Measurements from ENCODE around the gene LDLRAD2. TPM values are rescaled to one million over a fixed set of nuclear protein-coding genes. Genes with fewer than 3 reads are reported as not detected.
"Not testable (repeated sequence)": the region's sequence is repeated elsewhere in the genome, so short reads cannot be mapped to it uniquely, and the experiment has no call there.

Gene LDLRAD2
- total RNA-seq, 1 experiment from 2014 or later, result not detected

GRCh38 chr1:21783679-21784603, 28.1 kb upstream of the LDLRAD2 start:
- no peak for DNase-seq (ENCODE audit: low read depth)

GRCh38 chr1:21785764-21786163, 26.3 kb upstream of the LDLRAD2 start:
- DNase-seq (ENCODE audit: low read depth), result not testable (repeated sequence)

GRCh38 chr1:21786640-21787039, 25.4 kb upstream of the LDLRAD2 start:
- DNase-seq (ENCODE audit: low read depth), result no peak

- no peak for DNase-seq (ENCODE audit: low read depth)
Observed at GRCh38 chr1:21793104-21793503, 19.0 kb upstream of the LDLRAD2 start.

GRCh38 chr1:21794656-21795055, 17.4 kb upstream of the LDLRAD2 start:
- no peak for DNase-seq (ENCODE audit: low read depth)

- no peak for DNase-seq (ENCODE audit: low read depth)
Observed at GRCh38 chr1:21795075-21795474, 17.0 kb upstream of the LDLRAD2 start.

GRCh38 chr1:21799730-21800129, 12.3 kb upstream of the LDLRAD2 start:
- DNase-seq (ENCODE audit: low read depth), result no peak

- peak; percentile 46 for DNase-seq (ENCODE audit: low read depth)
Observed at GRCh38 chr1:21801100-21801499, 11.0 kb upstream of the LDLRAD2 start.

- DNase-seq (ENCODE audit: low read depth), result no peak
Observed at GRCh38 chr1:21804536-21804935, 7.5 kb upstream of the LDLRAD2 start.

- DNase-seq (ENCODE audit: low read depth), result no peak
Observed at GRCh38 chr1:21813542-21813941, 1.5 kb downstream of the LDLRAD2 start.

- DNase-seq (ENCODE audit: low read depth), result no peak
Observed at GRCh38 chr1:21814241-21814918, 2.3 kb downstream of the LDLRAD2 start.

GRCh38 chr1:21814981-21815582, 3.0 kb downstream of the LDLRAD2 start:
- DNase-seq (ENCODE audit: low read depth), result no peak

GRCh38 chr1:21815724-21816321, 3.8 kb downstream of the LDLRAD2 start:
- DNase-seq (ENCODE audit: low read depth), result no peak

GRCh38 chr1:21816602-21817302, 4.7 kb downstream of the LDLRAD2 start:
- peak; percentile 54 for DNase-seq (ENCODE audit: low read depth)

GRCh38 chr1:21818656-21819055, 6.6 kb downstream of the LDLRAD2 start:
- no peak for DNase-seq (ENCODE audit: low read depth)

- DNase-seq (ENCODE audit: low read depth), result no peak
Observed at GRCh38 chr1:21820597-21821232, 8.7 kb downstream of the LDLRAD2 start.

- no peak for DNase-seq (ENCODE audit: low read depth)
Observed at GRCh38 chr1:21821385-21822019, 9.4 kb downstream of the LDLRAD2 start.

- DNase-seq (ENCODE audit: low read depth), result no peak
Observed at GRCh38 chr1:21822349-21822748, 10.3 kb downstream of the LDLRAD2 start.

GRCh38 chr1:21823206-21823979, 11.3 kb downstream of the LDLRAD2 start:
- DNase-seq (ENCODE audit: low read depth), result no peak
